Activated CD4-positive, alpha-beta T cell treated with anti-CD3 and anti-CD28 coated beads, Interleukin-2, amount 50 U/mL, for 24 hours (primary cell): ENCODE results near the gene DYNLL1.
"Not testable (repeated sequence)": the region's sequence is repeated elsewhere in the genome, so short reads cannot be mapped to it uniquely, and the experiment has no call there.

ENCODE experiments used
- DNase-seq, 2 donors: peaks; one replicate each; pipeline ENCODE4 v3.0.0-alpha.2; 2020; ENCODE audit warnings: low read depth in 1 of 2, low spot score in 1 of 2

Gene DYNLL1

DNA sequence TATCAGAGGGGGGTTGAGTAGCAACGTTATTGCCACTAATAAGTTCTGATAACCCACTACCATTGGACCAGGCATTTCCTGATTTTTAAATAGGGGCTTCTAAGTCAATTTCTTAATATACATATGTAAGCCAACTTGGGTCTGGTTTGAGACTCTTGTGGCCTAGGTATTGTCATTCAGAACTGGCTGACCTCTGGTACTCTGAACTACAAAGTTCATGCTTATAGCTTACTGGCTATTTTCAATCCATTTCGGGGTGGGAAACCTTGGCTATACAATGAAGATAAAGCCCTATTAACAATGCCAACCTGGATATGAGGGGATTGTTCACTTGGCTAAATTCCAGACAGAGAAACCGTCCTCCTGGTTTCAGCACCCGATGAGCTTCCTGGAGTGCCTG, 8.7 kb downstream of the DYNLL1 start:
- no peak for DNase-seq

DNA sequence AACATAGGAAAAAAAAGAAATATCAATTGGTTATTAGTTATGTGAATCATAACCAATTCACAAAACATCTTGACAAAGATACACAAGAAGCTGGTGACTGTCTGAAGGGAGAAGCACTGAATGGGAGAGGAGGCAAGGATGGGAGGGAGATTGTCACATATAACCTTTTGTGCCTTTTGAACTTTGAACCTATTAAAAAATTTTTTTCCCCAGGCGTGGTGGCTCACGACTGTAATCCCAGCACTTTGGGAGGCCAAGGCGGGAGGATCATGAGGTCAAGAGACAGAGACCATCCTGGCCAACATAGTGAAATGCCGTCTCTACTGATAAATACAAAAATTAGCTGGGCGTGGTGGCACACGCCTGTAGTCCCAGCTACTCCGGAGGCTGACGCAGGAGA, 12.6 kb downstream of the DYNLL1 start:
- DNase-seq = no peak

DNA sequence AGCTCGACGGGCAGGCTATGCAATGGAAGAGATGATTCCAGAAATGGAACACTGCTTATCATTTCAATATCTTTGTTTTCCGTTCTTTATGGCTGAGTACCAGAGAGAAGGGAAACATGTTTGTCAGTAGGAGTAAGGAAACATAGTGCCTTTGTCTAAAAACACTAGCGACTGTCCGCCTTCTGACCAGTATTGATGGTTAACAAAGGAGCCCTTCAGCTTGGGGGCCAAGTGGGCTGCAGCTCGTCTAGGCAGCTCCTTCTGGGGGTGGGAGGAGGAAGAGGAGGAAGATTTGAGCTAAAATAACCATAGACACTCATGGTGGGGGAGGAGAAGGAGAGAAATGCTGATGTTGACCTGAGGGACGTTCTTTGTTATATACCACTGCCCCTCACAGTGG, 18.1 kb downstream of the DYNLL1 start:
- DNase-seq = no peak

DNA sequence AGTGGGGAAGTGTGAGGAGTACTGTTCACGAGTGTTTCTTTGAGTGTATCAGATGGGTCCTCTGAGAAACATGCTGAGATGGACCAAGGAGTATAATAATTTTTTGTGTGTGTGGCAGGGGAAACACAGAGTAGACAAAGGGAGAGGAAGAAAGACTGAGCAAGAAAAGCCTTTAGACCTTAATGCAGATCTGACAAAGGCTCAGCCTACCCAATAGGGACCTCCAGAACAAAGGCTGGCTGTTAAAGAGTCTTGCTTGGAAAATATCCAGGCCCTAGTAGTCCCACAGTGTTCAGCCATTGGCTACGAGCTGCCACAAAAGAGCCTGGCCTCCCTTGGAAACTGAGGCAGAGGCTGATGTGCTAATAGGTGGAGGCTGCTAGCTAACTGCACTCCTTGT, 19.6 kb downstream of the DYNLL1 start:
- no peak for DNase-seq

DNA sequence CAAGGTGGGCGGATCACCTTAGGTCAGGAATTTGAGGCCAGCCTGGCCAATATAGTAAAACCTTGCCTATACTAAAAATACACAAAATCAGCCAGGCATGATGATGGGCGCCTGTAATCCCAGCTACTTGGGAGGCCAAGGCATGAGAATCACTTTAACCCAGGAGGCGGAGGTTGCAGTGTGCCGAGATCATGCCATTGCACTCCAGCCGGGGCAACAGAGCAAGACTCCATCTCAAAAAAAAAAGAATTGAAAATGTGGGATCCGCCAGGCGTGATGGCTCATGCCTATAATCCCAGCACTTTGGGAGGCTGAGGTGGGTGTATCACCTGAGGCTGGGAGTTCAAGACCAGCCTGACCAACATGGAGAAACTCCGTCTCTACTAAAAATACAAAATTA, 23.4 kb downstream of the DYNLL1 start:
- not testable (repeated sequence) for DNase-seq

DNA sequence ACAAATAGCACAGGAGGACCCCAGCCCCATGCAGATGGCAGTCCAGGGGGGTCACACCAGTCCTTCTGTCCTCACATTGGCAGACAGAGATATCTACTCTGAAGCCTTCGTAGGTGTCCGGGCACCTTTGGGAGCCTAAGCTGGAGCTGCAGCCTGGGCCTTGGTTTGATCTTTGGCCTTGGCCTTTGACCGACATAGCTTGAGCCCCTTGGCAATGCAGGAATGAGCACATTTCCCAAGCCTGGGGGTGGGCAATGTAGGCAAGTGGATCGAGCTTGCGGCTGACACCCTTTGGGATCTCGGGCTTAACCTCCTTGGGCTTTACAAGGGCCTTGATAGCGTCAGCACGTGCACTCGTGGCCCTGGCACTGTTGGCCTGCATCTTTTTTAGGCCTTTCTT, 26.7 kb downstream of the DYNLL1 start:
- no peak for DNase-seq

DNA sequence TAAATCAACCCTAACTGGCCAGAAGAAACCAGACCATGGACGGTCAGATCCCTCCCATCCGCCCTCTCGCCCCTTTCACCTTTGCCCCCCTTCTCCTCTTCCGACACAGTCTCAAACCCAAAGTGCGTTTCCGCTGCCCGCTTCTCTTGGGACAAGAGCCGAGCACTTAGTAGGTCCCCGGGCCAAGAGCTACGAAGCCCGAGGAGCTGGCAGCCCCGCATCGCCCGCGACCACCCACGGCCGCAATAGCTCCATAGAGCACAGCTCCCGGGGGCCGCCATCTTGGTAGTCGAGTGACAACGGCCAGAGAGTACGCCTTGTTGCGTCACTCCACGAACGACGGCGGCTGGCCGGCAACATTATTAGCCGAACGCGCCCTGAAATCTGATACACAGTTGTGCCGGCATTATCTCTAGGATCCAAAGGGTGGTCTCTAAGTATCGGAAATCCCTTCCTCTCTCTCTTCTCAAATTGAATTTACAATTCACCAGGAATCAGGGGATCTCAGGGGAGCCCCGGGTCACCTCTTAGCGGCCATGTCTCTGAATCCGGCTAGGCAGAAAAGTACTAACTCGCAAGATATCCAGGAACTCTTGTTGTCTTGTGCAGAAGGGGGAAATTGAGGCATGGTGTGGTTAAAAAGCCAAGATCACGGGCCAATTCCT, 33.1 kb downstream of the DYNLL1 start, which contains the start of gene COQ5:
Gene COQ5, minus strand, starts transcription at position 298 of the 665 bp plus-strand sequence. Its CDS starts 17 bp downstream, at position 281.
- peak; percentile 64 to 84 for DNase-seq

DNA sequence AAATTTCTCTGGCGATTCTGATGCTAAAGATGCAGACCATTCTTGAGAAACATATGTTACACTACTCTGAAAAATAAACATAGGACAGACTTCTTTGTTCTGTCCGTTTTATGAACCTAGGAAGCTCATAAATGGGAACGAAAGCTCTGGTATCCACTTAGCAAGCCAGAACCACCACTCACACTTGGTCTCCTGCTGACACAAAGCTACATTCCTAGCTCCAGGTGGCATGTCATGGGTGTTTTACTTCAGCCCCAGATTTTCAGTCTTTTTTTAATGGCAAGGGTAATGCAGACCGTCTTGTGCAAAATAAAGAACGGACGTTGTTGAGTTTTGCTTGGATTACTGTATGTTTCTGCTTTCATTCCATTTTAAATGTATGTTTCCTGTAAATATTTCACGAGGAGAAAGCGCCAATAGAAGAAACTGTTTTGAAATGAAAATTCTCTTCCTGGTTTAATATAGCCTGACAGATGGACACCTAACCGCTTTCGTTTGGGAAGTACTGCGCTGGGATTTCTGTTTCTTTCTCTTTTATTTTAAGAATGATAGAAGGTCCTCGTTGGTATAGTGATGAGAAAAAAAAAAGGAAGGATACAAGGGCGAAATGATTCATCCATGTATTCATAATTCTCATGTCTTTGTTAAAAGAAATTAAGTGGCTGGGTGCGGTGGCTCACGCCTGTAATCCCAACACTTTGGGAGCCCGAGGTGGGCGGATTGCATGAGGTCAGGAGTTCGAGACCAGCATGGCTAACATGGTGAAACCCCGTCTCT, 33.9 kb downstream of the DYNLL1 start:
- DNase-seq = no peak

DNA sequence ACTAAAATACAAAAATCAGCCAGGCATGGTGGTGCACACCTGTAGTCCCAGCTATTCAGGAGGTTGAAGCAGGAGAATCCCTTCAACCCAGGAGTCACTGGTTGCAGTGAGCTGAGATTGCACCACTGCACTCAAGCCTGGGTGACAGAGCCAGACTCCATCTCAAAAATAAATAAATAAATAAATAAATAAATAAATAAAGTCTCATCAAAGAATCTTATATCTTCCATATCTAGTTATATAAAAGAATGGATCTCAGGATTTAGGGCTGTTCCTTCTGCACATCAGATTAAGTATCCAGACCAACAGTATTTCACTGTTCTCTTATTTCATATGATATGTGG, 34.5 kb downstream of the DYNLL1 start:
- not testable (repeated sequence) for DNase-seq

DNA sequence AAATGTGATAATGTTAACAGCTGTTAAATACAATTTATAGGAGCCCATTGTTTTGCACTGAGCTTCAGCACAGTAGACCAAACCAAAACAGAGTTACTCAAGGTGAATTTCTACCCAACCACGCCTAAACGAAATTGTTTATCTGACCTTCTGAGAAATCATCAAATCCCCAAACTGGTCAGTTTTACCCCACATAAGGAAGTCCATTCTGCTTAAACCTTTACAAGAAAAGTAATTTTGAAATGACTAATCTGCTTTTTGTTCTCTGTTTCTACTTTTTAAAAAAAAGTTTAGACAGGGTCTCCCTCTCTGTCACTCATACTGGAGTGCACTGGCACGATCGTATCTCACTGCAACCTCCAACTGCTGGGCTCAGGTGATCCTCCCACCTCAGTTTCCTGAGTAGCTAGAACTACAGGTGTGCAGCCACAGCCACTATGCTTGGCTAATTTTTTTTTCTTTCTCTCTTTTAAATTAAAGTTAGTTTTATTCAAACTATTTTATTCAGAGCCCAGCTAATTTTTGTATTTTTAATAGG, 36.9 kb downstream of the DYNLL1 start:
- no peak for DNase-seq

DNA sequence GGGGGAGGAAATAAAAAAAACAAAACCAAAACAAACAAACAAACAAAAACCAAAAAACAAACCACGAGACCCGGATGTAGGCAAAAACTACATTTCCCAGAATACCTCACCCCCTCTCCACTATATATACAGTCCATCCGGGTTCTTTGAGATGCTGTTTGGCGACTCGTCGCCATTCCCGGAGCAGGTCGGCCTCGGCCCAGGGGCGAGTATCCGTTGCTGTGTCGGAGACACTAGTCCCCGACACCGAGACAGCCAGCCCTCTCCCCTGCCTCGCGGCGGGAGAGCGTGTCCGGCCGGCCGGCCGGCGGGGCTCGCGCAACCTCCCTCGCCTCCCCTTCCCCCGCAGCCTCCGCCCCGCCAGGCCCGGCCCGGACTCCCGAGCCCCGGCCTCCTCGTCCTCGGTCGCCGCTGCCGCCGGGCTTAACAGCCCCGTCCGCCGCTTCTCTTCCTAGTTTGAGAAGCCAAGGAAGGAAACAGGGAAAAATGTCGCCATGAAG, 38.3 kb downstream of the DYNLL1 start, which contains the start of gene RNF10:
Gene RNF10, plus strand, starts transcription at position 154 of the 500 bp plus-strand sequence. CDS start 456 bp downstream, outside the sequence.
- peak; percentile 39 to 74 for DNase-seq

DNA sequence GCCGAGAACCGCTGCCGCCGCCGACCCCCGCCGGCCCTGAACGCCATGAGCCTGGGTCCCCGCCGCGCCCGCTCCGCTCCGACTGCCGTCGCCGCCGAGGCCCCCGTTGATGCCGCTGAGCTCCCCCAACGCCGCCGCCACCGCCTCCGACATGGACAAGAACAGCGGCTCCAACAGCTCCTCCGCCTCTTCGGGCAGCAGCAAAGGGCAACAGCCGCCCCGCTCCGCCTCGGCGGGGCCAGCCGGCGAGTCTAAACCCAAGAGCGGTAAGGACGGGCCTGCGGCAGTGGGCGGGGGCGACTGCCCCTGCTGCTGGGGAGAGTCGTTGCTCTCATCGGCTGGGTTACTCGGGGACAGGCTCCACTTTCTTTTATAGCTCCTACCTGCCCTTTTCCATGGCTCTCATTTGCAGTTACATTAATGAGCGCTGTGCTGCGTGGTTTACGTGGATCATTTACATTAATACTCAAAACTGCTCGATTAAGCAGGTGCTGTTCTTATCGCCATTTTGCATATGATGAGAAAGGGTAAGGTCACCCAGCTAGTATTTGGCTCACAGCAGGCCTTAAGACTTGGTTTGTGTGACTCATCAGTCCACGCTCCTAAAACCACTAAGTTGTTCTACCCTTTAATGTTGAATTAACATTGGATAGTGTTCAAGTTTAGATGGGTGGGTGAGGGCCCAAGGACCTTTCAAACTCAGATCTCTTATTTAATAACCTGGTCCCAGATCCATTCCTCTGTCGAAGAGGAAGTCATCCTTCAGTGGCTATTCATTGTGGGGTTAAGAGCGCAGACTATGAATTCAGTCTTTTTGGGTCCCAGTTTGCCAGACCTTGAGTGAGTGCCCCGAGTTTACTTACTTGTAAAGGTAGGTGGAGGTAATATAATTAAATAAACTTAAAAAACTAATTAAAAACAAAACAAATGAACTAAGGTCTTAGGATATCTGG, 39.1 kb downstream of the DYNLL1 start:
- DNase-seq = peak; percentile 13 to 37

DNA sequence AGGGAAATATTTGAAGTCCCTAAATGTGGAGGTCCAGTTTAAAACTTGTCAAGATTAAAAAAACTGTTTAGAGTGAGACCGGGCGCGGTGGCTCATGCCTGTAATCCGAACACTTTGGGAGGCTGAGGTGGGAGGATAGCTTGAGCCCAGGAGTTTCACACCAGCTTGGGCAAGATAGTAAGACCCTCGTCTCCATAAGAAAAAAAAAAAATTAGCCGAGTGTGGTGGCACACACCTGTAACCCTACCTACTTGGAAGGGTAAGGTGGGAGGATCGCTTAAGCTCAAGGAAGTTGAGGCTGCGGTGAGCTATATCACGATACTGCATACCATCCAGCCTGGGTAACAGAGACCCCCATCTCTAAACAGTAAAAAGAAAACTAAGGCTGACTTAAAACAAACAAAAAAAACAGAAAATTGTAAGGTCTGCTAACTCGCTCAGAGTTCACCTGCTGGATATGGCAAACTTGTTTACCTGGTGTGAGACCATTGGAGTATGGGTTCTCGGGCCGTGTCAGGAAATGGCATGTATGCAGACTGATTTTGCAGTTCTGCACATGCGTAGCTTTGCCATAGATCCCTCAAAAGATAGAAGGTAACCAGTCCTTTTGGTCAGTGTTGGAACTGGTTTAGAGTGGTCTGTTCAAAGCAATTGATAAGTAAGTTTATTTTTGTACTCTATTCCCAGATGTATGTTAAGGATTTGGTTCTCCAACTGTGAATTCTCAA, 40.3 kb downstream of the DYNLL1 start:
- no peak for DNase-seq

DNA sequence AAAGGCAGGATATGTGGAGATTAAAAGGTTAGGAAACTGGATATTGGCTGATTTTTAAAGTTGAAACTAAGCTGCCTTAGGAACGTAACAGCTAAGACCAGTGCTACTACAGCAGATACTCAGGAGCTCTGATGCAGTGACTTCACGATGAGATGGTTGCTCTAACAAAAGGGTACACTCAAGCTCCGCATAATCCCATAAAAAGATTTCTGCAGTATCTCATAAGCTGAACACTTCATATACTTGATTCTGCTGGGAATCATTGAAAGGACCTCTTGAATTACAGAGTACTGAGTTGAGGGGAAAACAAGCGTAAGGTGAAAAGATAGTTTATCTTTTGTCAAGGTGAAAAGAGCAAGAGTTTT, 41.9 kb downstream of the DYNLL1 start:
- DNase-seq = no peak

DNA sequence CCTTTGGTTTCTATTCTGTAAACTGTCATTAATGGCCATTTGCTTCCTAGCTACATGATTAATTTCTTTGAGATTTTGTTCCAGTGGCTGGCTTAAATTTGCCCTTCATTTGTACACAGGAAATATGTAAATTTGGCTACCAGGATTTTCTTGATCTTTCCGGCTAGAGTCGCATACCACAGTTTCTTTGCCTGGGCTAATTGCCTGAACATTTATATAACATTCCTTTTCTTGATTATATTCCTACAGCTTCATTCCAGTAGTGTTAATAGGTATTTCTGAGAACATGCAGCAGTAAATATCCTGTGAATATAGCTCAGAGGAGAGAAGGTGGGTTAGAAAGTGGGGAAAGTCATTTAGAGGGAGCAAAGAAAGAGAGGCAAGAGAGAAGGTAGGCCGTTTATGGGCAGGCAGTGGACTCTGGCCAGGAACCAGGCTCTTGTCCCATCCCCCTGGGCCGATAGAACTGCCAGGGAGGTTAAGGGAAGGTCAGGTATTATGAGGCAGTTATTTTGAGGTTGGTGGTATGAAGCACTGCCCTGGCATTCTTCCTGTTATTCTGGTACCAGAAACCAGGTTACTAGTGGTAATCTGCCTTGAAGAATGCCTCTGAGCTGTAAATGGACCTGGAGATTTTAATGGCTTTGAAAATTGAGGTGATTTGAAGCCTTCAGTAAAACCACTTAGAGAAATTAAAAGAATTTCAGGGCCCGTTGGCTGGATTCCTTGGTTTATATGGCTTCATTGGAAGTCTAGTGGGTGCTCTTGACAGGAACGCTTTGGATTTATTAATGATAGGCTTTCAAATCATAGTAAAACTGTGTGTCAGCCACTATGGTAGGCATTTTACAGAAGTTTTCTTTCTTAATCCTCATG, 42.6 kb downstream of the DYNLL1 start:
- DNase-seq = no peak

DNA sequence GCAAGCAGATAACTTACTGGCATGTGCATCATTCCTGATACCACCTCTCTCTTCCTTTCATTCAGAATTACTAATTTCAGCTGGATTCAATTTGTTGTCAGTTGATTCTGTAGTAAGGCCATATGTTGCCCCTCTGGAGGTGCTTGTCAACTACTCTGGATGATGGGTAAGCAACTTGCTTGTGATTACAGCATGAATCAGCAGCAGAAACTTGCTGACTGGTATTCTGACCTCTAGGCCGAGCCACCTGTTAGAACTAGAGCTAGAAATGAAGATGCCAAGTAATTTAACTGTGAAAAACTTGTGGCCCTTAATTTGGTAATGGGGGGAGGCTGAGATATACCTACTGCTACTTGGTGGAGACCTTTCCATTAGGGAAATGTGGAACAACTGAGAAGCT, 43.4 kb downstream of the DYNLL1 start:
- DNase-seq = no peak

DNA sequence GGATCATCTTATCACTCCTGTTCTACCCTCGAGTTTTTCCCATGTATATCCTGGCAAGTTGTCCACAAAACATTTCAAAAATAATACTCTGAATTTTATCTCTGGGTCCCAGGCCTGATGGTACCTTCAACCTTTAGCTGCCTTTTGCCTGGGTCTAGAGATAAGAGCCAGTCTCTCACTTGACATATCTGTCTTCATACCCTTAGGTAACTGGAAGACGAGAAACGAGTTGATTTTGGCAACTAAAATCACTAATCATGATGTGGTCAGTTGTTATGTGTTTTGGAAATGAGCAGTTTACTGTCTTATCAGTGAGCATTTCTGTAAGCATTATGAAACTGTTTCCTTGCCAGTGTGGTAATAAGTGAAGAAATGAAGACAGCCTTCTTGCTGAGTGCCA, 44.5 kb downstream of the DYNLL1 start:
- DNase-seq = no peak

DNA sequence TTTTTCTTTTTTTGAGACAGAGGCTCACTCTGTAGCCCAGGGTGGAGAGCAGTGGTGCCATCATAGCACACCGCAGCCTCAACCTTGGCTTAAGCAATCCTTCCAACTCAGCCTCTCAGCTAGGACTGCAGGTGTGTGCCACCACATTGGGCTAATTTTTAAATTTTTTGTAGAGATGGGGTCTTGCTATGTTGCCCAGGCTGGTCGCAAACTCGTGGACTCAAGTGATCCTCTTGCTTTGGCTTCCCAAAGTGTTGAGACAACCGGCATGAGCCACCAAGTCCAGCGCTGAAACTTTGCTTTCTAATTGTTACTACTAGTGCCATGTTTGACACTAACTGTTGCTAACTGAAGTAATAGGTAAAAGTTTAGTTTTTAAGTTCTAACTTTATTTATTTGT, 46.3 kb downstream of the DYNLL1 start:
- DNase-seq = no peak

DNA sequence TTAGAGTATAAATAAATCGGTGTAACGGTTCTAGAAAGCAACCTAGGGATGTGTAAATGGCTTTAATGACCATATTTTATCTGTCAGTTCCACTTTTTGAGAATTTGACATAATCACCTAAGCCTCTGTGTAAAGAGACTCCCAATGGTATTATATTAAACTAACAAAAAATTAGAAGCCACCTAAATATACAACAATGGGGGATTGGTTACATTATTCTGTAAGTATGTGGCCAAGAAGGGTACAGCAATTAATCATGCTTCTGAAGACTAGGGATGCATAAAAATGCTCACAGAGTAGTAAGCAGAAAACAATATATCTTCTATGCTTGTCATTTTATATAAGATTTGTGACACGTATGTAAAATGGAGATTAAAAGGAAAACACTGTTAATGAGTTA, 48.8 kb downstream of the DYNLL1 start:
- no peak for DNase-seq

DNA sequence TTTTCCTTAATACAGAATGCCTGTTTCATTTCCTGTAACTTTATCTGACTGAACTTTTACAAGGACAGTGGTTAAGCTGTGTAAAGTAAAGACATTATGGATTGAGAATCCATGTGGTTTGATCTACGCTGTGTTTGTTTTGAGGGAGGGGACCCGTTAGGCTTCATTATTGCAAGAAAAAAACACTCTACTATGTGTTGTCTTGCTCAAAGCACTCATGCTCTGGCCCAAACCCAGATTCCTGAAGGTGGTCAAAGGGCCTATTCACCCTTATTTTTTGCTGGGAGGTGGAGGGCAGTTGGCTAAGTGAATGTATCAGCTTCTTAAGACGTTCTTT, 50.1 kb downstream of the DYNLL1 start:
- no peak for DNase-seq
